Nephron progenitor cell (in vitro differentiated cells): ENCODE measurements around the gene OLFM2.

Source experiments
- DNase-seq: peaks from one replicate; pipeline ENCODE4 v3.0.0; 2021
- H3K27ac Mint-ChIP-seq: 2 replicates; pipeline ENCODE4 v1.8.0; 2021; ENCODE audit warnings: mild to moderate bottlenecking, moderate library complexity, mixed read lengths
- H3K27me3 Mint-ChIP-seq: 2 replicates; pipeline ENCODE4 v1.8.0; 2021; ENCODE audit warnings: mild to moderate bottlenecking, low read depth, mixed read lengths; ENCODE audit not compliant: poor library complexity
- H3K36me3 Mint-ChIP-seq: 2 replicates; pipeline ENCODE4 v1.8.0; 2021; ENCODE audit warnings: low read depth, mixed read lengths
- H3K4me1 Mint-ChIP-seq: 2 replicates; pipeline ENCODE4 v1.8.0; 2021; ENCODE audit warnings: mixed read lengths
- H3K4me3 Mint-ChIP-seq: 2 replicates; pipeline ENCODE4 v1.8.0; 2021; ENCODE audit warnings: mild to moderate bottlenecking, moderate library complexity, mixed read lengths
- H3K9me3 Mint-ChIP-seq: 2 replicates; pipeline ENCODE4 v1.8.0; 2021; ENCODE audit warnings: mild to moderate bottlenecking, moderate library complexity, mixed read lengths
- TF ChIP-seq, protein P1 (sequence below): fragments of 200-600 bp; sonication (generic); IDR thresholded peaks from 2 replicates; pipeline ENCODE4 v1.5.0; 2021; ENCODE audit warnings: antibody characterized with exemption

The OLFM2 gene

DNA sequence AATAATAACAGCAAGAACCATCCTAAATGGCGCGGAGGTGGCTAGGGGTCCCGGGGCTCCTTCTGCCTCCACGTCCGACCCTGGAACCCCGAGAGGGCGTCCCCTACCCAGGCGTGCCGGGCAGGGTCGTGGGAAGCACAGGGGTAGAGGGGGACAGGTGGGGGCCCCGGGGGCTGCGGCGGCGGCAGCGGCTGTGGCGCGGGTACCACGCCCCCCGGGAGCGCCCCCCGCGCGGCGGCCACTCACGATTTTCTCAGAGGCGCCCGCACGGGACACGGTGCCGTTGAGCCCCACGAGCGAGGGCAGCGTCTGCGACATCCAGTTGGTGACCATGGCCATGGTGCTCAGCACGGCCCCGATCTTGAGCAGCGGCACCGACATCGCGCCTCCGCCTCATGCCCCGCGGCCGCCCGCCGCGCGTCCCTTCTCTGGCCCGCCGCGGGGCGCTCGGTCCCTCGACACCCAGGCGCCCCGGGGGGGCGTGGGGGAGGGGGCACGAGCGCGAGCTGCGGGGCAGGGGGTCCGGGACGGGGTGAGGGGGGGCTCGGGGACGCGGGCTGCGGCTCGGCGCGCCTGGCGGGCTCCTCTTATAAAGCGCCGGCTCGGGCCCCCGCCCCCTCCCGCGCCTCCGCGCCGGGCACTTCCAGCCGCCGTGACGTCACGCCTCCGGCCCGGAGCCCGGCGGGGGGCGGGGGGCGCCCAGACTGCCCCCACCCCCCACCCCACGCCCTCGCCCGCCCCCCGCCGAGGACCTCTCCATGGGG lies 22.9 kb downstream of the OLFM2 start:
- Mint-ChIP-seq H3K9me3 (no peaks in the 10 kb centered on the region), H3K27ac (no peak overlapping the region), H3K27me3 (peaks cover 2% of the 10 kb centered on the region), H3K4me3 (no peak overlapping the region), H3K4me1 (peaks cover 26% of the 10 kb centered on the region), H3K36me3 (no peaks in the 10 kb centered on the region)
- TF ChIP-seq, protein P1, sequence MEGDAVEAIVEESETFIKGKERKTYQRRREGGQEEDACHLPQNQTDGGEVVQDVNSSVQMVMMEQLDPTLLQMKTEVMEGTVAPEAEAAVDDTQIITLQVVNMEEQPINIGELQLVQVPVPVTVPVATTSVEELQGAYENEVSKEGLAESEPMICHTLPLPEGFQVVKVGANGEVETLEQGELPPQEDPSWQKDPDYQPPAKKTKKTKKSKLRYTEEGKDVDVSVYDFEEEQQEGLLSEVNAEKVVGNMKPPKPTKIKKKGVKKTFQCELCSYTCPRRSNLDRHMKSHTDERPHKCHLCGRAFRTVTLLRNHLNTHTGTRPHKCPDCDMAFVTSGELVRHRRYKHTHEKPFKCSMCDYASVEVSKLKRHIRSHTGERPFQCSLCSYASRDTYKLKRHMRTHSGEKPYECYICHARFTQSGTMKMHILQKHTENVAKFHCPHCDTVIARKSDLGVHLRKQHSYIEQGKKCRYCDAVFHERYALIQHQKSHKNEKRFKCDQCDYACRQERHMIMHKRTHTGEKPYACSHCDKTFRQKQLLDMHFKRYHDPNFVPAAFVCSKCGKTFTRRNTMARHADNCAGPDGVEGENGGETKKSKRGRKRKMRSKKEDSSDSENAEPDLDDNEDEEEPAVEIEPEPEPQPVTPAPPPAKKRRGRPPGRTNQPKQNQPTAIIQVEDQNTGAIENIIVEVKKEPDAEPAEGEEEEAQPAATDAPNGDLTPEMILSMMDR: no peak
- DNase-seq: peak; percentile 66

DNA sequence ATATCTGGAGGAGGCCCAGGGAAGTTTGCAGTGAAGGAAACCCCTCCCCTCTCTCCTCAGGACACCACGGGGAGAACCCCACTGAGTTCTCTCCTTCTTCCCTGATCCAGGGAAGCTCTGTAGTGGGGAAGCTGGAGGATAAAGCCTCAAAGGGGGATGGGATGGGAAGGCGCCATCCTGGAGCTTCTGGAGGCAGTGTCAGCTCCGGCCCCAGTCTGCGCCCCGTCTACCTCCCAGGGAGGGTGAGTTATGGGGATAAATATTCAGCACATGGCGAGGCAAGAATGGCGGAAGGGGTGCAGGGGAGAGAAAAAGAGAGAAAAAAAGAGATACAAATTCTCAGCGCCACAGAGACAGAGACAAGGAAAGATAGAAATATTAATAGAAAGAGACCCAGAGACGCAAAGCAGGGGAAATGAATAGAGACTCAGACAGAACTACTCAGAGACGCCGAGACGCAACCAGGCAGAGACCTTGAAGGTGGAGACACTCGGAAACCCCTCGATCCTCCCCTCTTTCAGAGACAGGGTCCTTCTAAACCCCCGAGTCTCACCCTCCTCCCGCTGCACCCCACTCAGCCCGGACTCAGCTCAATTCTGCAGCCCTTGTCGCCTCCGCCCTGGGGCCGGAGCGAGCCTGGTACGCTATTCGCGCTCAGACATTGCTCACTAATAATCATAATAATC lies 23.6 kb downstream of the OLFM2 start:
- Mint-ChIP-seq H3K4me3 (no peak overlapping the region), H3K9me3 (no peaks in the 10 kb centered on the region), H3K27me3 (peaks cover 2% of the 10 kb centered on the region), H3K36me3 (no peaks in the 10 kb centered on the region), H3K27ac (no peak overlapping the region), H3K4me1 (peaks cover 24% of the 10 kb centered on the region)
- no peak for DNase-seq
- TF ChIP-seq, protein P1: no peak

DNA sequence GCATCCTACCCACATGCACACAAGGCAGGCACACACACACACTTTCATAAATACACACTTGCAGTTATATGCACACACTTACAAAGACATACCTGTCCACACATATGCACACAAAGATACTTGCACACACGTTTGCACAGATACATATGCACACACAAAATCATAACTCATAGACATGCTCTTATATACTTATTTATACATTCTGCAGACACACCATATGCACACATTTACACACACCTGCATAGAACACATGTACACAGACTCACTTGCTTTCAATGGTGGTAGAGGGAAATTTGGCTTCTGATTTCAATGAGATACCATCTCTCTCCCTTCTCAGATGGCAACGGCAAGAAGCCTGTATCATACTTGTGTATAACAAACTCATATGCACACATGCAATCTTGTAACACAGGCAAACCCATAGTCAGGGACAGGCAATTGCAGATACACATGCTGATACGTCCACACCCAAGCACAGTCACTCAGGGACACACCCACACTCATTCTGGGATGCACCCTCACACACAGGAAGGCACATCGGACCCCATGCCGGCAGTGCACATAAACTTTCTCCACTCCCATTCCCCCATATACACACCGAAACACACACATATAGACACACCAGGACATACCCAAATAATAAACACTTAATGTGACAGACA lies 24.7 kb downstream of the OLFM2 start:
- H3K4me1 Mint-ChIP-seq: peaks cover 16% of the 10 kb centered on the region

DNA sequence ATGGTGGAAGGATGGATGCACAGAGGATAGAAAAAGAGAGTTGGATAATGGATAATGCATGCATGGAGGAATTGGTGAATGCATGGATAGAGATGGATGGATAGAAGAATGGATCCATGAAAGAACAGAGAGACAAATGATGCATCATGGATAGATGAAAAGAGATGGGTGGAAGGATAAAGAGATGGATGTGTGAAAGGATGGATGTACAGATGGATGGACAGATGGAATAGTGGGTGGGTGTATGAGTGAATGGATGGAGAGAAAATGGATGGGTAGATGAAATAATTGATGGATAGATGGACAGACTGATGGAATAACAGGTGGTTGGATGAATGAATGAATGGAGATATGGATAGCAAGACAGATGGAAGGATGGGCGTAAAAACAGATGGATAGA lies 25.7 kb downstream of the OLFM2 start:
- H3K27ac Mint-ChIP-seq: no peak overlapping the region
- TF ChIP-seq, protein P1: no peak
- H3K27me3 Mint-ChIP-seq: peaks cover 2% of the 10 kb centered on the region
- H3K9me3 Mint-ChIP-seq: no peaks in the 10 kb centered on the region
- no peaks in the 10 kb centered on the region for H3K36me3 Mint-ChIP-seq
- no peak overlapping the region for H3K4me3 Mint-ChIP-seq
- H3K4me1 Mint-ChIP-seq: peaks cover 23% of the 10 kb centered on the region
- no peak for DNase-seq

More for the DNA sequence above, 24.7 kb downstream of the OLFM2 start:
- H3K36me3 Mint-ChIP-seq: no peaks in the 10 kb centered on the region
- no peak overlapping the region for H3K27ac Mint-ChIP-seq
- TF ChIP-seq, protein P1: no peak
- DNase-seq: no peak
- H3K4me3 Mint-ChIP-seq: no peak overlapping the region
- H3K27me3 Mint-ChIP-seq: peaks cover 2% of the 10 kb centered on the region
- H3K9me3 Mint-ChIP-seq: no peaks in the 10 kb centered on the region

DNA sequence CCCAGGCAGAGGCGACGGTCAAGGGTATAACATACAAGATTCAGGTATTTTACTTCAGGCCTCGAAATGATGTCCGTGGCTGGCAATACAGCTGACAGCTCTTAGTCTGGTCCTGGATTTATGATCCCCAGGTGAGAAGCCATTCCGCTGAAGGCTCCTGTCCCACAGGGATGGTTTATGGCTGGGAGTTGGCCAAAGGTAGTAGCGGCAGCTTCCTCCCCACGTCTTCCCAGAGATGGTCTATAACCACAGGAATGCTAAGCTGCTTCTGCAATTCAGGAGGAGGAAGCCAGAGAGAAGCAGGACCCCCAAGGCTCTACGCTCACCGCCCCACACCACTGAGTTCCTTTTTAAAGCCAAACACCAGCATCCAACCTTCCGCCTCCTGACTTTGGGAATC lies 27.1 kb downstream of the OLFM2 start:
- Mint-ChIP-seq H3K27ac (no peak overlapping the region), H3K36me3 (no peaks in the 10 kb centered on the region), H3K9me3 (no peaks in the 10 kb centered on the region), H3K27me3 (peaks cover 6% of the 10 kb centered on the region), H3K4me3 (no peak overlapping the region), H3K4me1 (peaks cover 24% of the 10 kb centered on the region)
- TF ChIP-seq, protein P1: no peak
- DNase-seq: peak; percentile 20
